Memory B cell (primary cell): ENCODE data around the gene ELK3.

Experiments
- ATAC-seq: fragments of 150-1000 bp; cut with Tn5 transposase; 2 replicates; pipeline ENCODE4 v1.10.0; 2021; ENCODE audit warnings: low read depth, mild to moderate bottlenecking, moderate library complexity
- DNase-seq, 2 donors: peaks; one replicate each; pipeline ENCODE4 v3.0.0; 2022; ENCODE audit warnings: low spot score in 2 of 2
- H3K27ac Mint-ChIP-seq: one replicate; pipeline ENCODE4 v1.8.0; 2022; ENCODE audit warnings: mild to moderate bottlenecking, moderate library complexity, mixed read lengths
- H3K27me3 Mint-ChIP-seq: one replicate; pipeline ENCODE4 v1.8.0; 2022; ENCODE audit warnings: mixed read lengths
- H3K36me3 Mint-ChIP-seq: one replicate; pipeline ENCODE4 v1.8.0; 2022; ENCODE audit warnings: mild to moderate bottlenecking, mixed read lengths
- H3K4me1 Mint-ChIP-seq: one replicate; pipeline ENCODE4 v1.8.0; 2022; ENCODE audit warnings: mixed read lengths
- H3K4me3 Mint-ChIP-seq: one replicate; pipeline ENCODE4 v1.8.0; 2022; ENCODE audit warnings: mild to moderate bottlenecking, moderate library complexity, mixed read lengths
- H3K9me3 Mint-ChIP-seq: one replicate; pipeline ENCODE4 v1.8.0; 2022; ENCODE audit warnings: mixed read lengths

ELK3 gene

GRCh38 chr12:96195845-96196451, 1.8 kb downstream of the ELK3 start:
- H3K9me3 Mint-ChIP-seq = no peaks in the 10 kb centered on the region
- peak in 1 of 2 donors; percentile 31 for DNase-seq
- H3K4me1 Mint-ChIP-seq = peaks cover 40% of the 10 kb centered on the region
- H3K27me3 Mint-ChIP-seq = no peaks in the 10 kb centered on the region
- no peak for ATAC-seq
- H3K4me3 Mint-ChIP-seq = peak overlapping the region; percentile 97
- peak overlapping the region; percentile 95 for H3K27ac Mint-ChIP-seq
- peaks cover 2% of the 10 kb centered on the region for H3K36me3 Mint-ChIP-seq

- Mint-ChIP-seq H3K4me3 (no peak overlapping the region), H3K27me3 (no peaks in the 10 kb centered on the region), H3K27ac (peak overlapping the region; percentile 95), H3K36me3 (peaks cover 2% of the 10 kb centered on the region), H3K9me3 (no peaks in the 10 kb centered on the region), H3K4me1 (peaks cover 40% of the 10 kb centered on the region)
- DNase-seq = no peak
- no peak for ATAC-seq
These were observed 2.6 kb downstream of the ELK3 start for GRCh38 chr12:96196781-96197180.

- H3K4me3 Mint-ChIP-seq = no peak overlapping the region
- peaks cover 4% of the 10 kb centered on the region for H3K36me3 Mint-ChIP-seq
- no peaks in the 10 kb centered on the region for H3K9me3 Mint-ChIP-seq
- DNase-seq = no peak
- peak overlapping the region; percentile 95 for H3K27ac Mint-ChIP-seq
- no peak for ATAC-seq
- peaks cover 34% of the 10 kb centered on the region for H3K4me1 Mint-ChIP-seq
- no peaks in the 10 kb centered on the region for H3K27me3 Mint-ChIP-seq
These were observed 3.5 kb downstream of the ELK3 start for GRCh38 chr12:96197503-96198272.

GRCh38 chr12:96198965-96199364, 4.8 kb downstream of the ELK3 start:
- Mint-ChIP-seq H3K27me3 (no peaks in the 10 kb centered on the region), H3K4me1 (peaks cover 32% of the 10 kb centered on the region), H3K36me3 (peaks cover 5% of the 10 kb centered on the region), H3K27ac (peak overlapping the region; percentile 81), H3K9me3 (no peaks in the 10 kb centered on the region), H3K4me3 (peak overlapping the region; percentile 47)
- no peak for DNase-seq
- ATAC-seq = peak; percentile 30

- Mint-ChIP-seq H3K4me3 (peak overlapping the region; percentile 47), H3K27ac (peak overlapping the region; percentile 81), H3K36me3 (peaks cover 4% of the 10 kb centered on the region), H3K4me1 (peaks cover 36% of the 10 kb centered on the region), H3K9me3 (no peaks in the 10 kb centered on the region), H3K27me3 (no peaks in the 10 kb centered on the region)
- ATAC-seq = no peak
- no peak for DNase-seq
These were observed 5.3 kb downstream of the ELK3 start for GRCh38 chr12:96199464-96199863.

- DNase-seq = no peak
- Mint-ChIP-seq H3K36me3 (peaks cover 4% of the 10 kb centered on the region), H3K27me3 (no peaks in the 10 kb centered on the region), H3K4me3 (no peak overlapping the region), H3K9me3 (no peaks in the 10 kb centered on the region), H3K4me1 (peaks cover 46% of the 10 kb centered on the region), H3K27ac (no peak overlapping the region)
- no peak for ATAC-seq
These were observed 7.4 kb downstream of the ELK3 start for GRCh38 chr12:96201272-96202227.

GRCh38 chr12:96204381-96204780, 10.2 kb downstream of the ELK3 start:
- H3K27ac Mint-ChIP-seq = peak overlapping the region; percentile 82
- peaks cover 4% of the 10 kb centered on the region for H3K36me3 Mint-ChIP-seq
- ATAC-seq (no peak), DNase-seq (no peak)
- no peaks in the 10 kb centered on the region for H3K27me3 Mint-ChIP-seq
- H3K4me1 Mint-ChIP-seq = peaks cover 47% of the 10 kb centered on the region
- no peaks in the 10 kb centered on the region for H3K9me3 Mint-ChIP-seq
- no peak overlapping the region for H3K4me3 Mint-ChIP-seq

- no peak overlapping the region for H3K4me3 Mint-ChIP-seq
- DNase-seq = no peak
- peak overlapping the region; percentile 82 for H3K27ac Mint-ChIP-seq
These were observed 11.7 kb downstream of the ELK3 start for GRCh38 chr12:96205908-96206307.

GRCh38 chr12:96206936-96207662, 12.9 kb downstream of the ELK3 start:
- DNase-seq = no peak
- no peaks in the 10 kb centered on the region for H3K9me3 Mint-ChIP-seq
- no peaks in the 10 kb centered on the region for H3K27me3 Mint-ChIP-seq
- H3K4me1 Mint-ChIP-seq = peaks cover 58% of the 10 kb centered on the region
- peak overlapping the region; percentile 27 for H3K4me3 Mint-ChIP-seq
- H3K27ac Mint-ChIP-seq = peak overlapping the region; percentile 82
- H3K36me3 Mint-ChIP-seq = peaks cover 2% of the 10 kb centered on the region
- no peak for ATAC-seq

More at GRCh38 chr12:96205908-96206307, 11.7 kb downstream of the ELK3 start:
- Mint-ChIP-seq H3K27me3 (no peaks in the 10 kb centered on the region), H3K4me1 (peaks cover 55% of the 10 kb centered on the region), H3K9me3 (no peaks in the 10 kb centered on the region), H3K36me3 (peaks cover 4% of the 10 kb centered on the region)
- ATAC-seq = no peak

GRCh38 chr12:96208346-96208745, 14.2 kb downstream of the ELK3 start:
- H3K27me3 Mint-ChIP-seq = no peaks in the 10 kb centered on the region
- no peak for ATAC-seq
- peak overlapping the region; percentile 65 for H3K4me3 Mint-ChIP-seq
- H3K9me3 Mint-ChIP-seq = no peaks in the 10 kb centered on the region
- peaks cover 69% of the 10 kb centered on the region for H3K4me1 Mint-ChIP-seq
- no peaks in the 10 kb centered on the region for H3K36me3 Mint-ChIP-seq
- peak overlapping the region; percentile 93 for H3K27ac Mint-ChIP-seq
- no peak for DNase-seq

- Mint-ChIP-seq H3K4me3 (peak overlapping the region; percentile 65), H3K9me3 (no peaks in the 10 kb centered on the region), H3K27me3 (no peaks in the 10 kb centered on the region), H3K4me1 (peaks cover 73% of the 10 kb centered on the region), H3K27ac (peak overlapping the region; percentile 93), H3K36me3 (no peaks in the 10 kb centered on the region)
- ATAC-seq (peak; percentile 78), DNase-seq (peak; percentile 36 to 42)
These were observed 14.8 kb downstream of the ELK3 start for GRCh38 chr12:96208801-96209549.

GRCh38 chr12:96210376-96211055, 16.3 kb downstream of the ELK3 start:
- H3K27ac Mint-ChIP-seq = peak overlapping the region; percentile 93
- no peak for DNase-seq
- H3K36me3 Mint-ChIP-seq = peaks cover 2% of the 10 kb centered on the region
- H3K4me3 Mint-ChIP-seq = peak overlapping the region; percentile 70
- H3K27me3 Mint-ChIP-seq = no peaks in the 10 kb centered on the region
- H3K9me3 Mint-ChIP-seq = no peaks in the 10 kb centered on the region
- H3K4me1 Mint-ChIP-seq = peaks cover 69% of the 10 kb centered on the region
- no peak for ATAC-seq
